MV-4-11 (cell line): ENCODE measurements around the gene SLC6A8.

Experiments used
- DNase-seq: peaks from one replicate; lab custom pipeline; 2025; lab: John Stamatoyannopoulos, UW

Gene SLC6A8

GRCh38 chrX:153687121-153688039 lies at the start of gene SLC6A8:
Gene SLC6A8, plus strand, starts transcription at chrX:153687926. Its CDS starts 649 bp downstream, at chrX:153688575.
- peak; percentile 4 for DNase-seq

- DNase-seq = no peak
Measured at GRCh38 chrX:153638041-153638371, 49.7 kb upstream of the SLC6A8 start.

DNA sequence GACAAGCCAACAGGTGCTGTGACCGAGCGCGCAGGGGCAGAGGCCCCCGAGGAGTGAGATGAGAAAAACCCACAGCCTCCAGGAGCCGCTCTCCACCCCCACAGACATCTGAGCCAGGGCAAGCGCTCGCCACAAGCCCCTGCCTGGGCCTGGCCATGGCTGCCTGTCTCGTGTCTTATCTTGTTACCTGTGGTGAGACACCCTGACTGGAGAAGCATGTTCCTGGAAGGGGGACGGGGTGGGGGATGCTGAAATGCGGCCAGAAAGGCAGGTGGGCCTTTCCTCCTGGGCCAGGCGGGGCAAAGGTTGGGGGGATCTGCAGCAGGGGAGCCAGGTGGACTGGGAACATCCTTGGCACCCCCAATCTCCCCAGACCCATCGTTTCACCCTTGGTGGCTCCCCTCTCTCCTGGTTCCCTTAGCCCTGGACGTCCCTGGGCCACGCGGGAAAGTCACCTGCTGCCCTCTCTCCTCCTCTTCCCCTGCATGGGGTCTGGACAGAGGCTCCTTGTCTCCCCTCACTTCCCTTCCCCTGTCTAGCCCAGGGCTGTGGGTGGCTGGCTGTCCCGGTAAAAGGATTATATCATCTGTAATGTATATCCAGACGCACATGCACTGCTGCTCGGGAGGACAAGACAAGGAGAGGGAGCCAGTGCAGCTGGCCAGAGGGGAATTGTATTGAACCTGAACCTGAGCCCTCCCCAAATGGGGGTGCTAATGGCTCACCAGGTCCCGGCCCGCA lies 49.1 kb upstream of the SLC6A8 start:
- no peak for DNase-seq

- DNase-seq = no peak
Measured at GRCh38 chrX:153639177-153640044, 48.3 kb upstream of the SLC6A8 start.

GRCh38 chrX:153640045-153640686 lies 47.6 kb upstream of the SLC6A8 start:
- no peak for DNase-seq

GRCh38 chrX:153640736-153641575 lies 46.8 kb upstream of the SLC6A8 start:
- no peak for DNase-seq

DNA sequence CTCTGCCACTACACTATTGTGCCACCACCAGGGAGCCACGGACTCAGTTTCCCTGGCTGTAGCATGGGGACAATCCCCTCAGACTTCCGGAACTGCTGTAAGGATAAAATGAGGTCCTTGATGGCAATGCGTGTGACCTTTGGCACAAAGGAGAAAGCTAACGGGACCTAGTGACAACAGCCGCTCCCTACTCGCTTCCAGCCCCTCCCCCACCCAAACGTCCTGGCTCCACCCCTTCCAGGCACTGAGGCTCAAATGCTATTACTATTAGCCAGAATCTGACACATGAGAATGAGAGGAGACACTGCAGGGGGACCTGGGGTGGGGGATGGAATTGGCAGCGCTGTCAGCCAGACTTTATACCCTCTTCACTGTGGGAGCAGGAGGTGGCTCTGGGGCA lies 46.1 kb upstream of the SLC6A8 start:
- DNase-seq = no peak

- no peak for DNase-seq
Measured at GRCh38 chrX:153642051-153642654, 45.6 kb upstream of the SLC6A8 start.

DNA sequence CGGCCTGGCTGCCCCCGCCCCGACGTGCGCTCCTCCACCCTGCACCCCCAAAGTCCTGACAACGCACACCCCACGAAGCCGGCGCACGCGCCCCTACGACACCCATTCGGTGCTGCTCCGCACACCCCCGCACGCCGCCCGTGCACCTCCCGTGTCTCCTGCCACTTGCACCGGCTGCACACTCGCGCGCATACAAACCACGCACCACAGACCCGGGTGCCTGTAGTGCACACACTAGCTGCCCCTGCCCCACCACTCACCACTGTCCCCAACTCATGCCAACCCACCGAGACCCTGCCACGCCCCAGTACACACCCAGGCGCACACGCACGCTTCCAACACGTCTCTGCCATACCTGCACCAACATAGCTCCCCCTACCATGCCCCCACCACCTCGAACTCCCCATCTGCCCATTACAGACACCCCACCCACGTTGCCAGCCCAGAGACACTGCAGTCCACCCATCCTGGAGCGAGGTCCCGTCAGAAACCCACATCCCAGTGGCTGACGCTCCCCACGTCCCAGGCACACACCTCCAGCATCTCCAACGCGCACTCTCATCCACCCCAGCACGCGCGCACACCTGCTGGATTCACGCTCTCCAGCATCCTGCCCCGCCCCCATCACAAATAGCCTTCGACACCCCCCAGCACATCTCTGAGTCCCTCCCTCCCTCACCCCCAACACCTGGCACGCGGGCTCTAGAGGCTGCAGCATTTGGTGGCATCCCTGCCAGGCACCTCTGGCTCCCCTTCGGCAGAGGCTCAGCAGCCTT lies 44.9 kb upstream of the SLC6A8 start:
- DNase-seq = no peak

- no peak for DNase-seq
Measured at GRCh38 chrX:153643431-153644351, 44.0 kb upstream of the SLC6A8 start.

DNA sequence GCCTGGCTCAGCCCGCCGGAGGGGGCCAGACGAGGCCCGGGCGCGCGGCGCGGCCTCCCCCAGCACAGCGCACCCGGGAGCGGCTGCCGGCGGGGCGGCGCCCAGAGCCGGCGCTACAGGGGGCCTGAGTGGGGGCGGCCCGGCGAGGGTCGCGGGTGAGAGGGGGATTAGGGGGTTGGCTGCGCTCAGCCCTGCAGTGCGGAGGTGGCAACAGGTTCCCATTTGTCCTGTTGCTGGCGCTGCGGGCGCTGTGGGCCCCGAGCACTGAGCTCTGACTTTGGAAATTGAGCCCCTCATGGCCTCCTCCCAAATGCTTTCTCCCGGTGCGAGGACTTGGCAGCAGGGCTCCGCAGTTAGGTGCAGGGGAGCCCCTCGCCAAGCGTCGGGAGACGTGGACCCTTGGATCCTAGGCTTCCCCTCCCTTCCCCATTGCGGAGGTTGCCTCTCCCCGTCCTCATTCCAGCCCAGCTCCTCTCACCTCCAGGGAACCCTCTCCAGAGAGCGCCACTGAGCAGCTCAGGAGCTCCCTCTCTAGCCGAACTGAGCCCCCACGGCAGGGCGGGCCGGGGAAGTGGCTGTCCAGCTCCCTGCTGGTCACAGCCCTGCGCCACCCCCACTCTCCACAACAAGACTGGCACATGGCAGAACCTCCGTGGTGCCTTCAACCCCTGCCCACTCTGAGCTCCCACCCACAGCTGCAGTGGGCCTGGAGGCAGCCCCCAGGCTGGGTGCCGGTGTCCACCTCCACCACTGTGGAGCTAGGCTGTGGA lies 43.2 kb upstream of the SLC6A8 start:
- no peak for DNase-seq

GRCh38 chrX:153645151-153645550 lies 42.6 kb upstream of the SLC6A8 start:
- DNase-seq = no peak

- no peak for DNase-seq
Measured at GRCh38 chrX:153645921-153646488, 41.7 kb upstream of the SLC6A8 start.

- no peak for DNase-seq
Measured at GRCh38 chrX:153646620-153647373, 40.9 kb upstream of the SLC6A8 start, which contains the start of gene DUSP9. Gene DUSP9, plus strand, starts transcription at chrX:153647203. Its CDS starts 751 bp downstream, at chrX:153647954.

GRCh38 chrX:153647461-153648357 lies 40.0 kb upstream of the SLC6A8 start:
- no peak for DNase-seq
